Lower leg skin (tissue), 4 donors: Measurements from ENCODE around the gene TM7SF3. TPM values are rescaled to one million over a fixed set of nuclear protein-coding genes. Genes with fewer than 3 reads are reported as not detected.

Experiments
- DNase-seq, 2 donors: peaks; one replicate each; pipeline ENCODE4 v3.0.0-alpha.2; 2019; ENCODE audit warnings: low spot score in 2 of 2
- H3K4me3 ChIP-seq: fragments of 200-600 bp; sonication (generic); 2 replicates; pipeline ENCODE4 v1.5.1; 2017; ENCODE audit warnings: mild to moderate bottlenecking, low read depth; ENCODE audit not compliant: poor library complexity, severe bottlenecking
- CTCF ChIP-seq, 3 donors: fragments of 450-650 bp; IDR thresholded peaks; one replicate each; pipeline ENCODE4 v1.5.1; 2016; ENCODE audit warnings: antibody characterized with exemption in 3 of 3, mild to moderate bottlenecking in 3 of 3, moderate library complexity in 2 of 3
- POLR2A ChIP-seq, 2 donors: fragments of 450-650 bp; IDR thresholded peaks; one replicate each; pipeline ENCODE4 v1.6.1; 2016 to 2017; ENCODE audit warnings: antibody characterized with exemption in 2 of 2, mild to moderate bottlenecking in 1 of 2, moderate library complexity in 1 of 2
- WGBS, 2 donors: methylation state at CpG; one replicate each; pipeline ENCODE4 v1.1.5; 2018; 5-methylcytosine and 5-hydroxymethylcytosine counted together
- intact Hi-C: fragments of 100-400 bp; cut with DNase I; formaldehyde crosslinking; loops from one replicate; pipeline ENCODE4 v1.15.0; 2023; ENCODE audit warnings: low total_unique reads
- total RNA-seq, 4 donors: library from RNA; depleted of rRNA; stranded (reverse); fragments of >200 nt; gene quantifications; one replicate each; pipeline ENCODE4 v1.1.0, GENCODE V29; 2016

TM7SF3 gene
- 100 to 1,000 TPM in 1 of 4 donors, 10 to 100 TPM in 3; 36.7 to 158 (median 83.9) TPM for total RNA-seq

- intact Hi-C loops: no loop called here
- no peak for TF ChIP-seq POLR2A (IDR thresholded peaks at IDR 0.05)
- peak in 1 of 3 donors; percentile 65 for TF ChIP-seq CTCF (IDR thresholded peaks at IDR 0.05)
- DNase-seq: peak; percentile 88 to 98
- WGBS, 2 donors: 0% methylated on average over 37 to 50 of the region's 71 CpGs
- H3K4me3 ChIP-seq: peak within 1 kb of the TSS; percentile 95
Observed at GRCh38 chr12:27014085-27014858, at the start of gene TM7SF3. TSS of gene TM7SF3 (minus strand) at chr12:27014384. CDS start at chr12:27014168, 216 bp downstream.

GRCh38 chr12:27063250-27063851 is 49.2 kb upstream of the TM7SF3 start:
- TF ChIP-seq POLR2A (IDR thresholded peaks at IDR 0.05) (no peak), CTCF (IDR thresholded peaks at IDR 0.05) (no peak)
- DNase-seq: no peak
- intact Hi-C loops: no loop called here
- no peak overlapping the region for H3K4me3 ChIP-seq

GRCh38 chr12:27061317-27061716 is 47.1 kb upstream of the TM7SF3 start:
- intact Hi-C loops: no loop called here
- no peak for TF ChIP-seq CTCF (IDR thresholded peaks at IDR 0.05)
- no peak for TF ChIP-seq POLR2A (IDR thresholded peaks at IDR 0.05)
- no peak overlapping the region for H3K4me3 ChIP-seq
- no peak for DNase-seq
- WGBS, 2 donors: 77 to 82% methylated on average over 3 of the region's 3 CpGs

GRCh38 chr12:27060740-27061139 is 46.6 kb upstream of the TM7SF3 start:
- DNase-seq: no peak
- H3K4me3 ChIP-seq: no peak overlapping the region
- intact Hi-C loops: no loop called here
- WGBS, 2 donors: 77 to 78% methylated on average over 2 of the region's 2 CpGs
- TF ChIP-seq CTCF (IDR thresholded peaks at IDR 0.05): no peak
- TF ChIP-seq POLR2A (IDR thresholded peaks at IDR 0.05): no peak

GRCh38 chr12:27057543-27057942 is 43.4 kb upstream of the TM7SF3 start:
- H3K4me3 ChIP-seq: no peak overlapping the region
- no peak for DNase-seq
- intact Hi-C loops: no loop called here
- 36 to 41% methylated on average over 3 of the region's 3 CpGs for WGBS, 2 donors
- TF ChIP-seq POLR2A (IDR thresholded peaks at IDR 0.05) (no peak), CTCF (IDR thresholded peaks at IDR 0.05) (no peak)
